OCI-LY1 (cell line): ENCODE data around the gene CLCA2.
A peak's percentile ranks its signal among the peaks of the same experiment; 100 is the strongest.

ENCODE experiments used
- H2AFZ ChIP-seq: fragments of 200-600 bp; sonication (generic), shearing (Covaris generic); 2 replicates; pipeline ENCODE4 v1.6.0; 2014; ENCODE audit warnings: antibody characterized with exemption, mild to moderate bottlenecking, low read length
- H3F3A ChIP-seq: fragments of 200-600 bp; sonication (generic), shearing (Covaris generic); 2 replicates; pipeline ENCODE4 v1.6.0; 2014; ENCODE audit warnings: mild to moderate bottlenecking, antibody characterized with exemption, low read length, moderate library complexity; ENCODE audit not compliant: insufficient read depth
- H3K27ac ChIP-seq: fragments of 200-600 bp; sonication (generic); 2 replicates; pipeline ENCODE4 v1.5.1; 2014; ENCODE audit warnings: low read length, mixed run types, mild to moderate bottlenecking, low read depth; ENCODE audit not compliant: poor library complexity, severe bottlenecking
- H3K27me3 ChIP-seq: fragments of 200-600 bp; sonication (generic); 2 replicates; pipeline ENCODE4 v1.6.0; 2014; ENCODE audit warnings: antibody characterized with exemption, mild to moderate bottlenecking, low read length, moderate library complexity; ENCODE audit not compliant: insufficient read depth
- H3K36me3 ChIP-seq: fragments of 200-600 bp; sonication (generic); 2 replicates; pipeline ENCODE4 v1.6.1; 2014; ENCODE audit warnings: mild to moderate bottlenecking, antibody characterized with exemption, low read length, moderate library complexity, mixed read lengths; ENCODE audit not compliant: insufficient read depth
- H3K4me1 ChIP-seq: fragments of 200-600 bp; sonication (generic); 2 replicates; pipeline ENCODE4 v1.5.1; 2014; ENCODE audit warnings: mild to moderate bottlenecking, low read length, moderate library complexity; ENCODE audit not compliant: insufficient read depth, severe bottlenecking
- H3K4me2 ChIP-seq: fragments of 200-600 bp; sonication (generic), shearing (Covaris generic); 2 replicates; pipeline ENCODE4 v1.6.1; 2014; ENCODE audit warnings: low read length
- H3K4me3 ChIP-seq: fragments of 200-600 bp; sonication (generic); 2 replicates; pipeline ENCODE4 v1.5.1; 2014; ENCODE audit warnings: low read length, low read depth, mild to moderate bottlenecking, mixed read lengths; ENCODE audit not compliant: poor library complexity, severe bottlenecking
- H3K79me2 ChIP-seq: fragments of 200-600 bp; shearing (Covaris generic); 2 replicates; pipeline ENCODE4 v1.6.1; 2016; ENCODE audit warnings: mixed run types, low read length, mixed read lengths; ENCODE audit not compliant: insufficient read depth
- H3K9ac ChIP-seq: fragments of 200-600 bp; sonication (generic), shearing (Covaris generic); 2 replicates; pipeline ENCODE4 v1.6.1; 2014; ENCODE audit warnings: mild to moderate bottlenecking, low read length, mixed read lengths
- H3K9me2 ChIP-seq: fragments of 200-600 bp; sonication (generic), shearing (Covaris generic); 2 replicates; pipeline ENCODE4 v1.6.1; 2014; ENCODE audit warnings: low read depth, mild to moderate bottlenecking, low read length, mixed read lengths
- H3K9me3 ChIP-seq: fragments of 200-600 bp; shearing (Covaris generic); 2 replicates; pipeline ENCODE4 v1.6.1; 2014; ENCODE audit warnings: low read length, mixed read lengths
- H4K20me1 ChIP-seq: fragments of 200-600 bp; sonication (generic), shearing (Covaris generic); 2 replicates; pipeline ENCODE4 v1.6.0; 2016; ENCODE audit warnings: mild to moderate bottlenecking, low read length; ENCODE audit not compliant: insufficient read depth
- CTCF ChIP-seq: fragments of 200-600 bp; sonication (generic), shearing (Covaris generic); IDR thresholded peaks from 2 replicates; pipeline ENCODE4 v1.5.1; 2017; ENCODE audit warnings: mild to moderate bottlenecking, antibody characterized with exemption, low read length, moderate library complexity, mixed read lengths
- EZH2 ChIP-seq: fragments of 200-600 bp; sonication (generic), shearing (Covaris generic); IDR thresholded peaks from 2 replicates; pipeline ENCODE4 v1.8.0; 2017; ENCODE audit warnings: borderline replicate concordance, mixed run types, mild to moderate bottlenecking, antibody characterized with exemption, low read length, moderate library complexity, mixed read lengths

CLCA2 gene

GRCh38 chr1:86389307-86389706, 34.7 kb upstream of the CLCA2 start:
- Histone ChIP-seq H3F3A (no peaks in the 10 kb centered on the region), H4K20me1 (no peaks in the 10 kb centered on the region), H3K9ac (no peak overlapping the region), H3K27me3 (no peaks in the 10 kb centered on the region), H3K4me2 (no peak overlapping the region), H3K9me3 (no peaks in the 10 kb centered on the region), H3K4me3 (no peak overlapping the region), H3K27ac (no peak overlapping the region), H3K36me3 (no peaks in the 10 kb centered on the region), H2AFZ (no peak overlapping the region), H3K9me2 (no peaks in the 10 kb centered on the region), H3K79me2 (no peaks in the 10 kb centered on the region), H3K4me1 (no peaks in the 10 kb centered on the region)
- TF ChIP-seq EZH2 = no peak
- TF ChIP-seq CTCF = no peak

- Histone ChIP-seq H4K20me1 (no peaks in the 10 kb centered on the region), H2AFZ (no peak overlapping the region), H3K9me3 (no peaks in the 10 kb centered on the region), H3K27ac (no peak overlapping the region), H3F3A (no peaks in the 10 kb centered on the region), H3K4me1 (peaks cover 20% of the 10 kb centered on the region), H3K27me3 (no peaks in the 10 kb centered on the region), H3K9me2 (no peaks in the 10 kb centered on the region), H3K9ac (no peak overlapping the region), H3K4me2 (no peak overlapping the region), H3K4me3 (no peak overlapping the region), H3K79me2 (no peaks in the 10 kb centered on the region), H3K36me3 (no peaks in the 10 kb centered on the region)
- no peak for TF ChIP-seq EZH2
- TF ChIP-seq CTCF = no peak
Measured at GRCh38 chr1:86394416-86394815, 29.6 kb upstream of the CLCA2 start.

- Histone ChIP-seq H3K4me1 (peaks cover 20% of the 10 kb centered on the region), H3K4me3 (peak within 1 kb of the TSS; percentile 66), H3K4me2 (peak within 1 kb of the TSS; percentile 72), H2AFZ (peak within 1 kb of the TSS; percentile 26), H3K27ac (peak within 1 kb of the TSS; percentile 25), H3K9me3 (no peaks in the 10 kb centered on the region), H3K9ac (peak within 1 kb of the TSS; percentile 41), H3F3A (no peaks in the 10 kb centered on the region), H4K20me1 (no peaks in the 10 kb centered on the region), H3K9me2 (no peaks in the 10 kb centered on the region), H3K79me2 (no peaks in the 10 kb centered on the region), H3K36me3 (no peaks in the 10 kb centered on the region), H3K27me3 (no peaks in the 10 kb centered on the region)
- TF ChIP-seq EZH2 (no peak), CTCF (no peak)
Measured at GRCh38 chr1:86395751-86396497, 28.0 kb upstream of the CLCA2 start, which contains the start of gene ODF2L. Gene ODF2L, minus strand, starts transcription at chr1:86396323. Its CDS starts 9,296 bp downstream, at chr1:86387027.
